CD4-positive, alpha-beta T cell treated with Interleukin-6 for 4 hours (primary cell): ENCODE measurements around the gene KRTAP4-8.
"Not testable (repeated sequence)": the region's sequence is repeated elsewhere in the genome, so short reads cannot be mapped to it uniquely, and the experiment has no call there.

ENCODE experiments used
- DNase-seq: peaks from one replicate; pipeline ENCODE4 v3.0.0-alpha.2; 2020; ENCODE audit warnings: mixed read lengths

Gene KRTAP4-8

GRCh38 chr17:41063449-41063848 lies 34.5 kb downstream of the KRTAP4-8 start:
- DNase-seq: no peak

- DNase-seq: no peak
These were observed 36.0 kb downstream of the KRTAP4-8 start for GRCh38 chr17:41061964-41062363.

GRCh38 chr17:41060052-41060604 lies 37.8 kb downstream of the KRTAP4-8 start, which contains the start of gene KRTAP2-3:
Gene KRTAP2-3, minus strand, starts transcription at chr17:41060114. Its CDS starts 64 bp downstream, at chr17:41060050.
- DNase-seq: no peak

GRCh38 chr17:41059276-41060051 lies 38.5 kb downstream of the KRTAP4-8 start:
- DNase-seq: not testable (repeated sequence)

GRCh38 chr17:41058741-41059140 lies 39.2 kb downstream of the KRTAP4-8 start:
- no peak for DNase-seq

- no peak for DNase-seq
These were observed 40.4 kb downstream of the KRTAP4-8 start for GRCh38 chr17:41057547-41057946.

- DNase-seq: not testable (repeated sequence)
These were observed 42.8 kb downstream of the KRTAP4-8 start, which contains the start of gene KRTAP2-2 for GRCh38 chr17:41055130-41055529. Gene KRTAP2-2, minus strand, starts transcription at chr17:41055230. Its CDS starts 19 bp downstream, at chr17:41055211.

GRCh38 chr17:41054556-41054955 lies 43.4 kb downstream of the KRTAP4-8 start:
- DNase-seq: not testable (repeated sequence)

- no peak for DNase-seq
These were observed 43.9 kb downstream of the KRTAP4-8 start for GRCh38 chr17:41054025-41054424.

GRCh38 chr17:41052566-41052965 lies 45.4 kb downstream of the KRTAP4-8 start:
- no peak for DNase-seq

- DNase-seq: no peak
These were observed 48.8 kb downstream of the KRTAP4-8 start for GRCh38 chr17:41049110-41049509.

- no peak for DNase-seq
These were observed 49.5 kb downstream of the KRTAP4-8 start for GRCh38 chr17:41048441-41048840.
